AG09309 (cell line): Measurements from ENCODE around the gene TBC1D22A.

Experiments
- DNase-seq: peaks from one replicate; pipeline ENCODE4 v3.0.0-alpha.2; 2010; ENCODE audit warnings: low read depth
- H3K4me3 ChIP-seq: 2 replicates; pipeline ENCODE4 v1.5.1; 2011; ENCODE audit warnings: mild to moderate bottlenecking, low read depth, low read length, moderate library complexity; ENCODE audit not compliant: control insufficient read depth
- TF ChIP-seq, protein P1 (sequence below): IDR thresholded peaks from 2 replicates; pipeline ENCODE4 v1.5.1; 2011; ENCODE audit warnings: mild to moderate bottlenecking, low read depth, low read length, inconsistent platforms; ENCODE audit not compliant: insufficient read depth, control insufficient read depth; ENCODE audit errors: missing control alignments

TBC1D22A gene

GRCh38 chr22:47053013-47053725 is 290.7 kb downstream of the TBC1D22A start:
- no peak overlapping the region for H3K4me3 ChIP-seq
- TF ChIP-seq, protein P1, sequence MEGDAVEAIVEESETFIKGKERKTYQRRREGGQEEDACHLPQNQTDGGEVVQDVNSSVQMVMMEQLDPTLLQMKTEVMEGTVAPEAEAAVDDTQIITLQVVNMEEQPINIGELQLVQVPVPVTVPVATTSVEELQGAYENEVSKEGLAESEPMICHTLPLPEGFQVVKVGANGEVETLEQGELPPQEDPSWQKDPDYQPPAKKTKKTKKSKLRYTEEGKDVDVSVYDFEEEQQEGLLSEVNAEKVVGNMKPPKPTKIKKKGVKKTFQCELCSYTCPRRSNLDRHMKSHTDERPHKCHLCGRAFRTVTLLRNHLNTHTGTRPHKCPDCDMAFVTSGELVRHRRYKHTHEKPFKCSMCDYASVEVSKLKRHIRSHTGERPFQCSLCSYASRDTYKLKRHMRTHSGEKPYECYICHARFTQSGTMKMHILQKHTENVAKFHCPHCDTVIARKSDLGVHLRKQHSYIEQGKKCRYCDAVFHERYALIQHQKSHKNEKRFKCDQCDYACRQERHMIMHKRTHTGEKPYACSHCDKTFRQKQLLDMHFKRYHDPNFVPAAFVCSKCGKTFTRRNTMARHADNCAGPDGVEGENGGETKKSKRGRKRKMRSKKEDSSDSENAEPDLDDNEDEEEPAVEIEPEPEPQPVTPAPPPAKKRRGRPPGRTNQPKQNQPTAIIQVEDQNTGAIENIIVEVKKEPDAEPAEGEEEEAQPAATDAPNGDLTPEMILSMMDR: no peak
- DNase-seq: no peak

GRCh38 chr22:47053726-47054141 is 291.3 kb downstream of the TBC1D22A start:
- no peak for DNase-seq

DNA sequence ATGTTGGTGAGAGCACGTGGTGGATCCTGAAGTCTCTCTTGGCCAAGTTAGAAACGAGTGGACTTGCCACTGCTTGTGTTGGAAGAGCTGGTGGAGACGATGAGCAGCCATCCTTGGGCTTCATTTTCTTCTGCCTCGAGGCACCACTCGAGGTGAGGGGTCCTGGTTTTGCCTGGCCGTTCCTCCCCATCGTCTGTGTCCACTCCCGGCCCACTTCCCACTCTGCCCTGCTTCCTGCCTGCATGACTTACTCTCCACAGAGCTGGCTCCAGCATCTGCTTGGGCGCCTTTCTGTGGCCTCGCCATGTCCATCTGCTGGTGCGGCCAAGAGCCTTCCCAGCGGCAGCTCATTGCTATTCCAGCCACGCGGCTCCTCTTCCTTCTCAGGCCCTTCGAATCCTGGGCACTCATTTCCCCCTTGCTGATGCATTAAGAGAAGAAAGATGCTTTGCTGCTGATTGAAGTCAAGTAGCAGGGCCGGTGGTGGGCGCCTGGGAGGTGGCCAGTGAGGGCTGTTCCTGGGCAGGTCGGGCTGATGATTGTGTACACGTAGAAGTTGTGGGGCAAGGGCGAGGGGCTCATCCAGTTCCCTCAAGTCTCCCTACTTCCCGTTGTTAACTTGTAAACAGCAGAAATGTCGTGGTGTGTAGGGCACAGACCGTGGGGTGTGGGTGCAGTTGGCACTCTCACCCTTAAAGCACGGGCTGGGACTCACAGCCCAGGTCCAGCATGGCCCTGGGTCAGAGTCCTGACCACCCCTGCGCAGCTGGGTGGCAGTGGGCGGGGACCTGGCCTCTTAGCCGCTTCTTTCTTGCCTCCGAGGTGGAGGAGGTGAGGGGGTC is 292.0 kb downstream of the TBC1D22A start:
- H3K4me3 ChIP-seq: no peak overlapping the region
- DNase-seq: no peak
- TF ChIP-seq, protein P1: no peak

More at GRCh38 chr22:47053726-47054141, 291.3 kb downstream of the TBC1D22A start:
- H3K4me3 ChIP-seq: no peak overlapping the region
- TF ChIP-seq, protein P1: no peak

DNA sequence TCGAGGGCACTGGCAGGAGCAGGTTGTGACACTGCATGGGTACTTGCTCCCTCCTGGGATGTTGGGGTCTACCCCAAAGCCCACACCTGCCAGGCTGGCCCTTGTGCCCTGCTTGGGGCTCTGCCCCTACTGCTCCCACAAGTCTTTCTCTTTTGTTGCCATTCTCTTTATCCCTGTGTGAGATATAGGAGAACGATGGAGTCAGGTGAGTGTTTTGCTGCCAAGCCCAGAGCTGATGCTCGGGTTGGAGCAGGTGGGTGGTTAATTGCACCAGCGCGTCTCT is 292.6 kb downstream of the TBC1D22A start:
- TF ChIP-seq, protein P1: no peak
- H3K4me3 ChIP-seq: no peak overlapping the region
- no peak for DNase-seq

DNA sequence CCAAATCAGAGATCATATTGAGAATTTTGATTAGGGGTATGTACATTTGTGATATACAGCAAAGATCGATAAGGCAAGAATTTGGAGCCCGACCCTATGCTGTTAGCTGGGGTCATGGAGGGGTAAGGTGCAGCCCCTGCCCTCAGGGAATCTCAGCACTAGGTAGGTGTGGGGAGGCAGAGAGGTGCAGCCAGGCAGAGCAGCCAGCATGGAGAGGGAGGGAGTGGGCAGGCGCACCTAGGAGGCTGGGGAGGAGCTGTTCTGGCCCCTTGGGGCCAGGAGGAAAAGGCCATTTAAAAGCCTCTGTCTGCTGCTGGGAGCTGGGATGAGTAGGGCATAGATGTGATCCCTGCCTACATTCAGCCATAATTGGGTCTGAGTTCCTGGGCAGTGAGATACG is 293.0 kb downstream of the TBC1D22A start:
- H3K4me3 ChIP-seq: no peak overlapping the region
- no peak for DNase-seq
- TF ChIP-seq, protein P1: no peak

GRCh38 chr22:47055921-47056320 is 293.5 kb downstream of the TBC1D22A start:
- TF ChIP-seq, protein P1: no peak
- no peak for DNase-seq
- H3K4me3 ChIP-seq: no peak overlapping the region
